B cell (primary cell): Measurements from ENCODE around the gene PCSK6.

Source experiments
- EZH2 ChIP-seq: IDR thresholded peaks from 2 replicates; pipeline ENCODE4 v1.6.1; 2012; ENCODE audit warnings: borderline replicate concordance, low read depth, mild to moderate bottlenecking, moderate library complexity, low read length; ENCODE audit not compliant: insufficient read depth, poor library complexity, severe bottlenecking
- TF ChIP-seq, protein P1 (sequence below): fragments of 200-600 bp; IDR thresholded peaks from one replicate; pipeline ENCODE4 v1.8.0; 2022; ENCODE audit warnings: antibody characterized with exemption, mild to moderate bottlenecking

- TF ChIP-seq EZH2 = no peak
- TF ChIP-seq, protein P1, sequence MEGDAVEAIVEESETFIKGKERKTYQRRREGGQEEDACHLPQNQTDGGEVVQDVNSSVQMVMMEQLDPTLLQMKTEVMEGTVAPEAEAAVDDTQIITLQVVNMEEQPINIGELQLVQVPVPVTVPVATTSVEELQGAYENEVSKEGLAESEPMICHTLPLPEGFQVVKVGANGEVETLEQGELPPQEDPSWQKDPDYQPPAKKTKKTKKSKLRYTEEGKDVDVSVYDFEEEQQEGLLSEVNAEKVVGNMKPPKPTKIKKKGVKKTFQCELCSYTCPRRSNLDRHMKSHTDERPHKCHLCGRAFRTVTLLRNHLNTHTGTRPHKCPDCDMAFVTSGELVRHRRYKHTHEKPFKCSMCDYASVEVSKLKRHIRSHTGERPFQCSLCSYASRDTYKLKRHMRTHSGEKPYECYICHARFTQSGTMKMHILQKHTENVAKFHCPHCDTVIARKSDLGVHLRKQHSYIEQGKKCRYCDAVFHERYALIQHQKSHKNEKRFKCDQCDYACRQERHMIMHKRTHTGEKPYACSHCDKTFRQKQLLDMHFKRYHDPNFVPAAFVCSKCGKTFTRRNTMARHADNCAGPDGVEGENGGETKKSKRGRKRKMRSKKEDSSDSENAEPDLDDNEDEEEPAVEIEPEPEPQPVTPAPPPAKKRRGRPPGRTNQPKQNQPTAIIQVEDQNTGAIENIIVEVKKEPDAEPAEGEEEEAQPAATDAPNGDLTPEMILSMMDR = no peak
Observed at GRCh38 chr15:101283931-101284330, 205.6 kb downstream of the PCSK6 start.
